ENCODE results near the gene AKAP6.

Gene AKAP6

DNA sequence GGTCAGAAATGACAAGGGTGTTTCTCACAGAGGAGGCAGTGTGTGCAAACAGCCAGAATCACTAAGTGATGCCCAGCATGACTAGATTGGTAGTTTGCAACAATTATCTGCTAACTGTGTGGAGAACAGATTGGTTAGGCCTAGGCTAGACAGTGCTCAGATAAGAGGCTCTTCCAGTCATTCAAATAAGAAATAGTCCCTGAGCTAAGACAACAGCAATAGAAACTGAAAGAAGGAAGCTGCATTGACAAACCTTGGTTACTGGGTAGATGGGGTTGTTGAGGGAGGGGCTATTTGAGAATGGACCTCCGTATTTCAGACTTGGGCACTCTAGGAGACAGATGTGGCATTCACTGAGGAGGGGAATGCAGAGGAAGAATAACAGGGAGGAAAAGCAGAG lies 354.6 kb downstream of the AKAP6 start:
- DNase-seq: no peak

DNA sequence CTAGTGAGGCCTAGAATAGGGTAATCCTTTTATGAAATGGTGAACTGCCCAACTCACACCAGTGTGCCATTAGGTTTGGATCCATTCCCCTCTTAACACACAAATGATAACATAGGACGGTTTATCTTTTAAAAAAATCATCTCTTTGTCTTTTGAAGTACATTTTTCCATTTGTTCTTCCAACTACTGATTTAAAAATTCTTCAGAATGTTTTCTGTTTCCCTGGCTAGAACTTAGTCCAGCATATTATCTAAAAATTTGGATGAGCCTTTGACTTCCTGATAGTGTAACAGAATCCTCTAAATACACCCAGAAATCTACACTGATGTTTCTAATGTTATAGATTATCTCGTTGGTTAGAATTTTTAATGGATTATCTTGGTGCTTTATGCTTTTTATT lies 359.8 kb downstream of the AKAP6 start:
- DNase-seq: no peak

DNA sequence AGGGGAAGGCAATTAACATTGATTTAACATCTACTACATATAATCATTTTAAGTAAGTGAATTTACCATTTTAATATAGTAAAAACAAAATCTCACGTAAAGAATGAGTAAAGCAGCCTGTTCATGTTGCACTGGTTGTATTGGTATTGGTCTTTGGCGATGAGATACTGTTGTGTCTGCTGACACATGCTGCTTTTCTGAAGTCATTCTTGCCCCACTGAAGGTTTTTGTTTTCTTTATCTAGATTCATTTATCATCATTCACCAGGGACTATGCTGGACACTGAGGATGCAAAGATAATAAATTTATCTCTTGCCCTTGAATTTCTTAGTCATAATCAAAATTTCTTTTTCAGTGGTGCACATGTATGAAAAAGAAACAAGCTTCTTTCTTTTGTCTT lies 363.3 kb downstream of the AKAP6 start:
- no peak for DNase-seq

DNA sequence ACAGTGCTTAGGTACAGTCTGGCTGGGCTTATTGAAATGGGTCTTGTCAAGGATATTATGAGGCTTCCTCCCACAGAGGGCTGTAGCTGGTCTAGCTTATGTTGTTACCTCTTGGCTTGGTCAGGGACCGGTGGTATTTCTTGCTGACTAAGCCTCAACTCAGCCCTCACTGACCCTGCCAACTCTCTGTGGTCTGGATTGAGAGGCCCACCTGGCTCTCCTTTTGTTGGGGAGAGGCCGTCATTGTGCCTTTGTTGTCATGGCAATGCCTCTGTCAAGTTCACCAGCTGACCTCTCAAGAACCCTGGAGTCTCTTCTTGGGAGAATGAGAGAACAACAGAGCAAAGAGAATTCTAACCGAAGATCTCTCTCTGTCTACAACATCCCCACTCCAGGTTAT lies 364.0 kb downstream of the AKAP6 start:
- DNase-seq: no peak

DNA sequence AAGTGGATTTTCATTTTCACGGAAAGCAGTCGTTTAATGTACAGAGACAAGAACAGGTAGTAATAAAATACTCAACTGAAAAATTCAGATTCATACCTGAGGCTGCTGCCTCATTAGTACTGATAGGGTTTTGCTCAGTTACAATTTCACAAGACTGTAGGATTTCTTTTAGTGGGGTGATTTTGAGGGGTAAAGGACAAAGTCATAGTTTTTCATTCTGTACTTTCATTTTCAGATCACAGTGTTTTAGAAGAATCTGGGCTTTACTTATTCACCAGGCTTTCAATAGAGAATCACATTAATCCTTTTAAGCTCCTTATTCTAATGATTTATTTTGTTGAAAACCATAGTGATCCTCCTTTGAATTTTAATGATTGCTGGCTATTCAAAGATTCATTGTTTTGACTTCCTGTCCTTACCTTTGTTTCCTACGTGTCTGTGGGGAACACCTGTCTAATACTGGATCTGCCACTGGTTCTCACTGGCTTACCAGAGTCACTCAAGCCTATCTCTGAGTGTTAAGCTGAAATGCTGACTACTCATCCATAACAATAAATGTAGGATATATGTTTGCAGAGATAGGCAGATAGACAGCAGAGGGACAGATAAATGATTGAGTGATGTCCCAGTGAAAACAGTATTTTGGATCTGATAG lies 365.8 kb downstream of the AKAP6 start:
- DNase-seq: no peak

- no peak for DNase-seq
These were observed 367.4 kb downstream of the AKAP6 start for GRCh38 chr14:32696325-32697091.

GRCh38 chr14:32697114-32697513 lies 368.0 kb downstream of the AKAP6 start:
- DNase-seq: no peak

DNA sequence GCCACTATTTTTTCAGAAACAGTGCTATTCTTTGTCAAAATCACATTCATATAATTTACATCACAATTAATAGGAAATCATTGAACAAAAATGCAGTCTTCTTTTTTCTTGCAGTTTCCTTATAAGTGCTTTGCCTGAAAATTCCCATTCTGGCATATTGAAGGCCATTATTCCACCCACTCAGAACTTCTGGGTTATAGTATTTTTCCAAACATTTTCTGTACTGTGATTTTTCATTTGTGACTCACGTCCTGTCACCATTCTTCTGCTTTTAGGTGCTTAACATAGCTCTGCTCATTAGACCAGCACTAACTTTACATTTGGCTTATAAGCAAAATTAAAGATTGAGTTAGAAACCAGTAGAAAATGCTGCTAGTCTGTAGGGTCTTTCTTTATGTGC lies 368.6 kb downstream of the AKAP6 start:
- no peak for DNase-seq

DNA sequence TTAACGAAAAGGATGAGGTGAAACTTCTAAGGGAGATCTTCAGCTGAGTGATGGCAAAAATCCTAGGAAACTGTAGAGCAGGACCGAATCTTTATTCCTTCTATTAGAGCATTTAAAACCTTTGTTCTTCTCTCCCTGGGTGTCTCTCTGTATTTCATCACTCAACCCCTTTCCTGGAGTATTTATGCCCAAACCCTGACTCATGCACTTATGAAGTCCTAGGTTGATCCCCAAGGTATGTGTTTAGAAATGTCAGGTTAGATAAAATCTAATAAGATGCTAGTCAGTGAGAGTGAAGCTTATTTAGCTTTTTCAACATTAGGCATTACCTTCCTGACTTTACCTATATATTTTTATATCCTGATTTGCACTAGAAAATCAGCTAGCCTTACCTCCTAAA lies 369.7 kb downstream of the AKAP6 start:
- no peak for DNase-seq

DNA sequence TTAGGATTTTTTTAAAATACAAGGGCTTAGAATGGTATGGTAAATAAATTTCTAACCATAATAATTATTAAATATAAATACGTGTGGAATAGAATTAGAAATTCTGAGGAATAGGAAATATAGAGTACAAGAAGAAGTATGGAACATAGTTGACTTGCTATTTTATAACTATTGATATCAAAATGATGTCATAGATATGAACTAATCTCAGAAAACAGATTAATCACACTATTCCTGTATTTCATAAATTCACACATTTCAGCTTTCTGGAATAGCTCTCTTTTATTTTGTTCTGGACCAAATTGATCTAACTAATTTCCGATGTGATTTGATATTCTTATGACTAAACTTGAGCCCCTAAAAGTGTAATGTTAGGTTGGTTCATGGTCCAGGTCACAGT lies 372.4 kb downstream of the AKAP6 start:
- no peak for DNase-seq

DNA sequence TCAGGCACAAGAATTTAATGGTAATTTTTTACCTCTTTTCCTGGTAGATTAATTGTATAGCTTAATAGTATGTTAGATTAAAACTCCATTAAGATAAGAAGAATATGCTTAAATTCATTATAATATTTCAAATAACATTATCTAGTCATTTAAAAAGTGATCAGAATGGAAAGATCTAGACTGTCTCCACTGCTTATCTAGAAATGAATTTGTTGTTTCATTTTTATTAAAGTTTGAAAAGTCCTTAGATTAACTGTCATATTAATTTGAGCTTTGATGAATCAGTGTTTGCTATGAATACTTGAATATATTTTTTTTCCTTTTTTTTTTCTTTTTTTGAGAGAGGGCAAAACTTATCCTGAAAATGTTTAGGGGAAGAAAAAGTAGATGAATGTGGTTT lies 373.0 kb downstream of the AKAP6 start:
- DNase-seq: no peak

DNA sequence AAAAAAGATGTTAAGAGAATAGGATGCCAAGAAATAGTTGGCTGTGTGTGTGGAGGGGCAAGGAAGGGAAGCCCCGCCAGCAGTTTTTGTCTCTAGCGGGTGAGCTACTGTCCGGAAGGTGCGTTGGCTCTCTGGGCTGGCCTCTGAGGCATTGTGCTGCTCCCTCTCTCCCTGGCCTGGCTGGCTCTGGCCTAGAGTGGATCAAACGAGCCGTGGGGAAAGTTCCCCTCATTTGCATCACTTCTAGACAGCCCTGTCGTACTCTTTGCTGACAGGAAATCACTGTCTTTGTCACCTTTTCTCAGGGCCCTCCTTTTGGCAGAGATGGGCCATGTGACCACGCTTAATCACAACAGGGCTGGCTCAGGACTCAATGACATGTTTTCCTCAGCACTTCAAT lies 373.5 kb downstream of the AKAP6 start:
- peak in 2 of 4 experiments; percentile 5 to 33 for DNase-seq

DNA sequence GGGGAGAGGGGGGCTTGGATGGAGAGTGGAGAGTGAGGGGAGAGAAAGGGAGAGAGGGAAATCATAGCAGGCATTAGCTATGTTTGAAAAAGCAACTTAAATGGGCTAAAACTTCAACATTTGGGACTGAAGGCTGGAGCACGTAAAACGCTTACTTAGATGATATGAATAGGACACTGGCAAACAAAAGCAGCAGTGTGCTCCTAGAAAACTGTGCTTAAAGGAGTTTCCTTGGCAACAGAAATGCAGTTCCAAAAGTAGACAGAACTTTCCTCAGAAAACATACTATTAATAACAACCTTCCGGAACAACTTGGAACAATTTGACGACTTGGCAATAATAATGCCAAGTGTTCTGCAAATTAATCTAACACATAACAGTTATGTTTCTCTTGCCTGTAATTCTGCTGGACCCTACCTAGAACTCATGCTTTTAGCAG lies 374.1 kb downstream of the AKAP6 start:
- no peak for DNase-seq

GRCh38 chr14:32706721-32707519 lies 377.8 kb downstream of the AKAP6 start:
- no peak for DNase-seq

DNA sequence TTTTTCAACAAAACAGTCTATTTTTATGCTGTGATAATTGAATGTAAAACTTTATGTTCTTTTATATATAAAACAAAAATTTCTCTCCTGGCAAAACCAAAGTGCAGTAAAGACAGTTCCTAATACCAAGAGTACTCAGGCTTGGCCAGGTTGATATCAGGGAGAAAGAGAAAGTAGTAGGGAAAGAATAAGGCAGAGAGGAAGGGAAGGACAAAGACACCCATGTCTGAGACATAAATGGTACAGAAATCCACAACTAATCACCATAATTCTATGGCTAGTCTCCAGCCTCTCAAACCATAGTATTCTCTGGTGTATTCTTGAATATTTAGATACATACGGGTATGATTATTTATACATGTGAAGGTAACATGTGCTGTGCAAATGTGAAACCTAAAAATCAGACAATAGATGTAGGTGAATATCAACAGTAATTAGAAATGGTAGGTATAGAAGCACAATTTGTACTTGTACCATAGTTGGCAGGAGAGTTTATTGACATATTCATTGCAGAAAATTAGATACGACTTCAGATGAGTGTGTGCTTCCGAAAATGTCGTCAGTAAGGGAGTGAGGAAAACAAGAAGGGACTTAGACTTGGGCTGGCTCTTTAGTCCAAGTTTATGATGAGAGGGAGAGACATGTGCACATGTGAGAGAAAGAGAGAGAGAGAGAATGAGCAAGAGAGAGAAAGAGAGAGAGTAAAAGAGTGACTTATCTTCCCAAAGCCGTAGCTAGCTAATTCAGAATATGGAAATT lies 378.8 kb downstream of the AKAP6 start:
- DNase-seq: no peak

DNA sequence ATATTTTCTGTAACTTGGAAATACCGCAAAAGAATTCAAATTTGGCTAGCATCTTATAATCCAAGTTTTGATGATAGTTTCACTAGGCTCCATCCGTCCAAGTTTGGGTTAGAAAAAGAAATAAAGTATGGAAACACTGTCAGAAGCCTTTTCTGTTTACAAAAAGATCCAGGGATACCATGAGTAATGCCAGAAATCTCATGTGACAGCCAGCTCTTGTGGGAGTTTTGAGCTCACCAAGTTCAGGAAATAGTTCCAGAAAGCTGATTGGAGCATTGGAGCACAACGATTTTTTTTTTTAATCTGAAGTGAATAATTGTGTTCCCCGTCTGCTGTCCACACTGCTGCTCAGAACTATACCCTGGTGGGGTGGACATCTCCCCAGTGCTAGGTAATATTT lies 379.9 kb downstream of the AKAP6 start:
- no peak for DNase-seq

DNA sequence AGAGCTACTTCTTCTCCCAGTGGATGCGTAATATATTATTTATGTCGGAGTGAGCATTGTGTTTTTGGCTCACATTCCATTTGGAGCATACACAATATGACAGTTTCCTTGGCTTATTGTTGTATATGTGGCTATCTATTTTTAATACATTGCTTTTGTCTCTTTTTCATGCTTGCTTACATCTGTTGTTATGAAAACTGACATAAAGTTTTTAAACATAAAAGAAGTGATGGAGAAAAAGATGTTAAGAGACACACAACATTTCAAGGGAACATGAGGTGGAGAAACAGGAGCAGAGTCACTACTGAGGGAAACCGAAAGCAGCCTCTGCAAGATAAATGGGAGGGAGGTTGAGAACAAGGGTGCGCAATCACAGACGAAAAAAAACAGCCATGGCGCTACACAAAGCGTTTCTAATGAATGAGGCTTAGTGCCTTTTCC lies 381.2 kb downstream of the AKAP6 start:
- no peak for DNase-seq

DNA sequence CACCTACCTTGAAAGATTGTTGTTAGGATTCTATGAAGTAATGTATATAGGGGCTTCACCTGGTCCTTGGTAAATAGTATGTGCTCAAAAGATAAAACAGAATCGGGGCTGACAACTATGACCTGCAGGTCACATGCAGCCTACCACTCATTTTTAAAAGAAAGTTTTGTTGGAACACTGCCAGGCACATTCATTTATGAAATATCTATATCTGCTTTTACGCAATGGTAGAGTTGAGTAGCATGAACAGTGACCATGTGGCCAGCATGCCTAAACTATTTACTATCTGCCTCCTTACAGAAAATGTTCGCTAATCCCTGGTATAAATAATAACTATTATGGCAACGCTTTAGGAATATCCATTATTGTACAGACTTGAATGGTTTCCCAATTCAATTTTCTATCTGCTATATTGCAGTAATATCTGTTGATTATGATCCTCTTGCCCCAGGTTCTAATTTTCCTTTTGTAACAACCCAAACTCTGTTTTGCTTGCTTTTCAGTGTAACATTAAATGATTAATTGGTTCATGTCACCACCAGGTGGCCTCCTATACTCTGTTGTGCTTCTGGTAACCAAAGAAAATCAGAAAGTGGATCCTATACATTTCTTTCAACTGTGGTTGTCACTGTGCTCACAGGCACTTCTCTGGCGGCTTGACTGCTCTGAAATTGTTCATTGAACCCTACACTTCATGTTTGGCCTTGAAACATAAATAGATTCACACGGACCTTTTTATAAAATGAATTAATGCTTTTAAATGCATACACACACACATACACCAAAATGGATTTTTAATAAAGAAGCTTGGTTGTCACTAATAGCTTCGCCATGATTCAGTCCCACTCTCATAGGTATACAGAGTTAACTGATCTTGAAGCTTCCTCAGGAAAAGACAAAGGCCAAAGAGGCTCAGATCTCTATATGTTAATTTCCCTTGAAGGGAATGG lies 381.9 kb downstream of the AKAP6 start:
- no peak for DNase-seq

- no peak for DNase-seq
These were observed 384.8 kb downstream of the AKAP6 start for GRCh38 chr14:32713856-32714255.

DNA sequence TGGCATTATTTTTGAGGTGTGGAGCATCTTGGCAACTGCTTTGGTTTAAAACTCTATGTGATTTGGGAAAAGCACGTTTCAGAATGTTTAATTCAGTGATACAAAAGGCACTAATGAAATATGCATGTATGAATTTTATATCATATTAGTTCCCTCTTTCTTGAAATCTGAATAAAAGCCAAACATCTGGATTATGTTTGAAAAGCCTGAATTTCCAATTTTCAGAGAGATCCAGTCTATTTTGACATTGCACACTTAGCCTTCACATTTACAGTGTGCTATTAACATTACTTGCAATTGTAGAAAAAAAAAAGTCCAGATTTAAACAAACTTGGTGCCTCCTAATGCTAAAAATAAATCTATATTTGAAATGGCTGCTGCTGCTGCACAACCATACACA lies 390.5 kb downstream of the AKAP6 start:
- DNase-seq: no peak

GRCh38 chr14:32720927-32721326 lies 391.8 kb downstream of the AKAP6 start:
- DNase-seq: no peak

GRCh38 chr14:32722631-32723183 lies 393.6 kb downstream of the AKAP6 start:
- DNase-seq: no peak
